Activated T-cell treated with anti-CD3 and anti-CD28 coated beads for 4 hours (primary cell): ENCODE measurements around the gene CERS5.
"Not testable (repeated sequence)": the region's sequence is repeated elsewhere in the genome, so short reads cannot be mapped to it uniquely, and the experiment has no call there.

ENCODE experiments used
- DNase-seq: peaks from one replicate; pipeline ENCODE4 v3.0.0-alpha.2; 2020

Gene CERS5

DNA sequence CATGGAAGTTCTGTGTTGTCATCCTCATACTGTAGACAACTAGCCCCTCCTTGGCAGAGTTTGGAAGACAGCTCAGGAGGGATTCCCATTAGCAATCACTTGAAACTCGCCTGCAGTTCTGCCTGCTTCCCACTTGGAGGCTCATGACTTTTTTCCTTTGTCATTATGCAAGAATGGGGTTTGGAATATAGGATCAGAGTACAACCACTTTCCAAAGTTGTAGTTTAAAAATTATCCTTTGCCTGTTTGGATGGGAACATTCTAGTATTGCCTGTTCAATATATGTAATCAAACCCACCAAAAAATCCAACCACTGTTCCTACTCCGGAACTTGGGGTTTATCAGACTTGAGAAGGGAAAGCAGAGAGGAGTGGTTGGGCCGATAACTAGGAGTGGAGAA lies 65.5 kb downstream of the CERS5 start:
- no peak for DNase-seq

GRCh38 chr12:50100561-50100960 lies 66.6 kb downstream of the CERS5 start:
- no peak for DNase-seq

GRCh38 chr12:50099302-50100008 lies 67.7 kb downstream of the CERS5 start:
- no peak for DNase-seq

- no peak for DNase-seq
These were observed 69.2 kb downstream of the CERS5 start for GRCh38 chr12:50097952-50098351.

GRCh38 chr12:50090391-50090790 lies 76.8 kb downstream of the CERS5 start:
- no peak for DNase-seq

- DNase-seq = no peak
These were observed 77.4 kb downstream of the CERS5 start for GRCh38 chr12:50089730-50090129.

- DNase-seq = peak; percentile 49
These were observed 78.4 kb downstream of the CERS5 start for GRCh38 chr12:50088577-50089335.

DNA sequence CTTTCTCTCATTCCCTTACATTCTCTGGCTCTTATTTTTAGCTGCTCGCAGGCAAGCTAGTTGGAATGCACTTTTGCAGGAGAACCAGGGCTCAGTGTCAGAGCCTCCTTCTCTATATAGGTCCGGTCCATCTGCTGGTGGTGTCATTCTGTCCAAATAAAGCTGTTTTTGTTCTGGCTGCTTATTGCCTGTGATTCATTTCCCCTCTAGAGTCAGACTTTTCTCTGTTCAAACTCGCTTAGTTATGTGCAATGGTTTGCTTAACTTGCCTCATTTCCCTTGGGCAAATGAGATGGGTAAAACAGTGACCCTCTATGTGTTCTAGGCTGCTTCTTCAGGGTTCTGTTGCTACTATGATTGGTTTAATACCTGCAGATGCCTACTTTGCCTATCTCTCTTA lies 79.2 kb downstream of the CERS5 start:
- no peak for DNase-seq

- no peak for DNase-seq
These were observed 80.0 kb downstream of the CERS5 start for GRCh38 chr12:50087151-50087550.

- DNase-seq = no peak
These were observed 81.0 kb downstream of the CERS5 start for GRCh38 chr12:50086148-50086547.

DNA sequence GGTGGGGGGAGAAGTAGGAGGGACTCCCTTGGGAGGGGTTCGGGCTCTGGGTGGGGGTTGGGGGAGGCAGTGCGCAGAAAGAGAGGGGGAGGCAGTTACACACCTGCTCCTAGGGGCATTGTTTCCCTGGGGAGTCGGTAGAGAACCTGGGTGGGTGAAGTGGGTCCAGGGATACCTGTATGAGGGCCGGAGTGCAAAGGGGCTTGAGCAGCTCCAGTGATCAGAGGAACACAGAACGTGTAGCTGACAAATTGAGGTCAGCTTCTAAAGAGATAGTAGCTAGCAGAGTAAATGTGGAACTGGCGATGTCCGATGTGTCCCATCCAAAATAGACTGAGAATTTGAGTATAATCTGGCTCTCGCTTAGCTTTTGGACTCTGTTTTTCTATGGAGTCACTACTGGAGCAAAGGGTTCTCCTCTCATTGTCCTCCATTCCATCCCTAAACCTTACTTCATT lies 81.5 kb downstream of the CERS5 start:
- DNase-seq = no peak

DNA sequence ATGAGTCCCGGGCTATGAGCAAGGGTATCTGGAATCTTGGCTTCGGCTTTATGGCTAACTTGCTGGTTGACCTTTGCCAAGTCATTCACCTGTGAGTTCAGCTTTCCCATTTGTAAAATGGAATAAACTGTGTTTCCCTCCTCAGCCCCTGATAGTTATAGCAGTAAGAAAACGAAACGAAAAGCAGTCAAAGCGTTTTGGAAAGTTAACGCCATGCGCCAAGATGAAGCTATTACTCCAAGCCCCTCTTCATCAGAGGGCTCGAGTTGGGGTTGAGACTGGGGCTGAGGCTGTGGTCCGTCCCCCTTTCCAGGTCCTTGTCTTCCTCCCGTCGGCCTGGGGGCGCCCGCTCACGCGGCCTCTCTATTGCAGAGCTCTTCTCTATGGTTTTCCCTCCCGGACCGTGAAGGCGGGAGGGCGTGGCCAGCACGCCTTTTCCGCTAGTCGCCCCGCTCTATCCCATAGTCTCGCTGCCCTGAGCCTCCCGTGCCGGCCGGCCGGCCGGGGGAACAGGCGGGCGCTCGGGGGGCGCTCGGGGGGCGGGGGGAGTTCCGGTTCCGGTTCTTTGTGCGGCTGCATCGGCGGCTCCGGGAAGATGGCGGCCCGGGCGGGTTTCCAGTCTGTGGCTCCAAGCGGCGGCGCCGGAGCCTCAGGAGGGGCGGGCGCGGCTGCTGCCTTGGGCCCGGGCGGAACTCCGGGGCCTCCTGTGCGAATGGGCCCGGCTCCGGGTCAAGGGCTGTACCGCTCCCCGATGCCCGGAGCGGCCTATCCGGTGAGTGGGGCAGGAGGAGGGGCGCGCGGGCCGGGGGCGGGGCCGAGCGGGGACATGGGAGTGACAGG lies 82.2 kb downstream of the CERS5 start, which contains the start of gene SMARCD1:
TSS of gene SMARCD1 (plus strand) at position 568 of the 840 bp plus-strand sequence. CDS start at position 596, 28 bp downstream.
- peak; percentile 72 for DNase-seq

DNA sequence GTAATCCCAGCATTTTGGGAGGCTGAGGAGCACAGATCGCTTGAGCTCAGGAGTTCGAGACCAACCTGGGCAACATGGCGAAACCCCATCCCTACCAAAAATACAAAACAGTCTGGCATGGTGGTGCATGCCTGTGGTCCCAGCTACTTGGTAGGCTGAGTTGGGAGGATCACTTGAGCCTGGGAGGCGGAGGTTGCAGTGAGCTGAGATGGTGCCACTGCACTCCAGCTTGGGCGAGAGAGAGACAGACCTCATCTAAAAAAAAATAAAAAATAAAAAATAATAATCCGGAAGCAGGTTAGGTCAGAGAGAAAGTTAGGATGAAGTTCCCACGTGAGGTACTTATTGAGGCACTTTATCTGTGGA lies 82.8 kb downstream of the CERS5 start:
- not testable (repeated sequence) for DNase-seq

DNA sequence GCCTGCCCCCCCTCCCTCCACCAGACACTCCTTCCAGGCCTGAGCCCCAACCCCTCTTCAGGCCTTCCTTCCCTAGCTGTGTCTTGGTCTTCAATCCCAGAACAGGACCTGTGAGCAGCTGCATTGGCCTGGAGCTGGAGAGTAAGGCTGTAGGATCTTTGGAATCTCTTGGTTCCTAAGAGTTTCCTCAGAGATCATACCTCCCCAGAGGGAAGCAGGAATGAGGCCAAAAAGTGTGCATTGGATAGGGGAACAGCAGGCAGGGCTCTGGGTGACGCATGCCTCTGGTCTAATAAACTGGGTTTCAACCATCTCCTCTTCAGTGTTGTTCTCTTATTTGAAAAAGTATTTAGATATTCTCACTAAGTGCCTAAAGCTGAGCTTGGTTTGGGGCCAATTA lies 83.9 kb downstream of the CERS5 start:
- DNase-seq = no peak

- DNase-seq = no peak
These were observed 84.5 kb downstream of the CERS5 start for GRCh38 chr12:50082644-50083043.

- DNase-seq = no peak
These were observed 85.9 kb downstream of the CERS5 start for GRCh38 chr12:50081096-50081808.

DNA sequence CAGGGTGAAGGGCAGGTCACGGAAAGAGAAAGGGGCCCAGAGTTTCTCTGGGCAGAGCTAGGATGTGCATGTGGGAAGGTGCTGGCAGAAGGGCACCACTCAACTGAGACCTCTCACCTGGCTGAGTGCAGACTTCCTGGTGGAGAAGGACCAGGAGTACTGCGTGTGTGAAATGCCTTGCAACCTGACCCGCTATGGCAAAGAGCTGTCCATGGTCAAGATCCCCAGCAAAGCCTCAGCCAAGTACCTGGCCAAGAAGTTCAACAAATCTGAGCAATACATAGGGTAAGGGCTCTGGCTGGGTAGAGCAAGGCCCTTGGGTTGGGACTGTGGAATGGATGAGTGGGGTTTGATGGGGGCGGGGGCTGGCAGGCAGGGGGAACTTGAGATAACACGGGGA lies 87.4 kb downstream of the CERS5 start:
- DNase-seq = no peak
